Measurements from ENCODE around the gene NEB. TPM values are rescaled to one million over a fixed set of nuclear protein-coding genes. Genes with fewer than 3 reads are reported as not detected.
"Not testable (repeated sequence)": the region's sequence is repeated elsewhere in the genome, so short reads cannot be mapped to it uniquely, and the experiment has no call there.

NEB gene
- total RNA-seq, 1 donor = 0.27 TPM

DNA sequence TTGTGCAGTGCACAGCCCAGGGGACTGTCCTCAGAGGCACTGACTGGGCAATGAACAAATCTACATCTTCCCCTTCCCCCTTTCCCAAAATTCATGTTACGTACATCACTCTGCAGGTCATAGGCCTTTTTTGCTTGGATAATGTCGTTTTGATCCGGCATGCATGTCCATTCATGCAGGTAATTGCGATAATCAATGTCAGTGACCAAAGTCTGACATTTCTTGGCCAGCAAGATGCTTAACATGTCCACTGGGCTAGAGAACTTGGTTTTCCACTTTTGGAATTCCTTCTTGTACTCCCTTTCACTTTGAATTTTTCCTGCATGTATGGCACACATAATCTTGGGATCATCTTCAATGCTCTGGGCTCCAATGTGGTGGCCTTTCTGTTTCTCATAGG is 124.6 kb downstream of the NEB start:
- H3K4me3 ChIP-seq (ENCODE audit: low read depth, low read length) = no peak overlapping the region
- TF ChIP-seq, protein P1, sequence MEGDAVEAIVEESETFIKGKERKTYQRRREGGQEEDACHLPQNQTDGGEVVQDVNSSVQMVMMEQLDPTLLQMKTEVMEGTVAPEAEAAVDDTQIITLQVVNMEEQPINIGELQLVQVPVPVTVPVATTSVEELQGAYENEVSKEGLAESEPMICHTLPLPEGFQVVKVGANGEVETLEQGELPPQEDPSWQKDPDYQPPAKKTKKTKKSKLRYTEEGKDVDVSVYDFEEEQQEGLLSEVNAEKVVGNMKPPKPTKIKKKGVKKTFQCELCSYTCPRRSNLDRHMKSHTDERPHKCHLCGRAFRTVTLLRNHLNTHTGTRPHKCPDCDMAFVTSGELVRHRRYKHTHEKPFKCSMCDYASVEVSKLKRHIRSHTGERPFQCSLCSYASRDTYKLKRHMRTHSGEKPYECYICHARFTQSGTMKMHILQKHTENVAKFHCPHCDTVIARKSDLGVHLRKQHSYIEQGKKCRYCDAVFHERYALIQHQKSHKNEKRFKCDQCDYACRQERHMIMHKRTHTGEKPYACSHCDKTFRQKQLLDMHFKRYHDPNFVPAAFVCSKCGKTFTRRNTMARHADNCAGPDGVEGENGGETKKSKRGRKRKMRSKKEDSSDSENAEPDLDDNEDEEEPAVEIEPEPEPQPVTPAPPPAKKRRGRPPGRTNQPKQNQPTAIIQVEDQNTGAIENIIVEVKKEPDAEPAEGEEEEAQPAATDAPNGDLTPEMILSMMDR (IDR thresholded peaks at IDR 0.05; ENCODE audit: insufficient read depth, low read length) = no peak
- no peak for DNase-seq (ENCODE audit: low read depth)

DNA sequence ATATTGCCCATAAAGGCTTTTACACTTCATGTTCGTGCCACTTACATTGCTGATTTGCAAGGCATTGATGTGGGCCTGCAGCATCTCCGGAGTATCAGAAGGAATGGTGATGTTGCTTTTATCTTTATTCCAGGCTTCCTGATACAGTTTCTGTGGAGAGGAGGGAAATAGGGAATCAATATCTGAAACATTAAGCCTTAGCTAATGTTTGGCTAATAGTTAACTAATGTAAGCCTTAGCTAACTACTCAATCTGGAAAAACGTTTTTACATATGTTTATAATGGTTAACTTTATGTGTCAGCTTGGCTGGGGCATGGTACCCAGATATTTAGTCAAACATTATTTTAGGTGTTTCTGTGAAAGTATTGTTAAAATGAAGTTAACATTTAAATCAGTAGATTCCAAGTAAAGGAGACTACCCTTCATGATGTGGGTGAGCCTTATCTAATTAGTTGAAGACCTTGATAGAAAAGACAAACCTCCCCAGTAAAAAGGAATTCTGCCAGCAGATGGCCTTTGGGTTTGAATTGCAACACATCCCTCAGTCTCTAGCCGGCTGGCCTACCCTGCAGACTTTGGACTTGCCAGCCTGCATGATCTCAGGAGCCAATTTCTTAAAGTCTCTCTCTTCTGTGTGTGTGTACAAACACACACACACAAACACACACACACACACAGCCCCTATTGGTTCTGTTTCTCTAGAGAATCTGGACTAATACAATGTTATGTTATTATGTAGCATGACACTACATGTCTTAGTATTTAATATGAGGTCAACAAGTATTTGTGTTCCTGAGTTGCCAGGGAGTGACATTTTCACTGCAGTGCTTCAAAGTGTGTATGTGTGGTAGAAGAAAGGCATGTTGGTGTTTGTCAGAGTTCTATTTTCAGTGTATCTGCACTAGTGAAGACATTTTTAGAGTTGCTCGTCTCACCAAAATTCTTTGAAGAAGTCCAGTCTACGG is 126.5 kb downstream of the NEB start:
- DNase-seq (ENCODE audit: low read depth); H3K4me3 ChIP-seq (ENCODE audit: low read depth, low read length): not testable (repeated sequence)

DNA sequence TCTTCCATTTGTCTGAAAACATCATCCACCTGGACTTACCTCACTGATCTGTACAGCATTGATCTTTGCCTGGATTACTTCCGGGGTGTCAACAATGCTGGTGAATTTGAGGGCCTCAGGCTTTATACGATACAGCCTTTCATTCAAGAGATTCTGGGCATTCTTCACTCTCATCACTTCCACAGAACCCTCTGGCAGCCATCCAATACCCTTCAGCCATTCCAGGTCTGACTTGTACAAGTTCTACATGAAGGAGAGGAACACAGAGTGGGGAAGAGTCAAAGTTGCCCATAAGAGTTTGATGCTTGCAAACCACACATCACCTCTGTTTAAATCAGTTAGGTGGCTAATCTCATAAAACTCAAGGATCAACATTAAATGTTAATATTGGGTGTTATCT is 130.7 kb downstream of the NEB start:
- DNase-seq (ENCODE audit: low read depth); H3K4me3 ChIP-seq (ENCODE audit: low read depth, low read length): not testable (repeated sequence)

DNA sequence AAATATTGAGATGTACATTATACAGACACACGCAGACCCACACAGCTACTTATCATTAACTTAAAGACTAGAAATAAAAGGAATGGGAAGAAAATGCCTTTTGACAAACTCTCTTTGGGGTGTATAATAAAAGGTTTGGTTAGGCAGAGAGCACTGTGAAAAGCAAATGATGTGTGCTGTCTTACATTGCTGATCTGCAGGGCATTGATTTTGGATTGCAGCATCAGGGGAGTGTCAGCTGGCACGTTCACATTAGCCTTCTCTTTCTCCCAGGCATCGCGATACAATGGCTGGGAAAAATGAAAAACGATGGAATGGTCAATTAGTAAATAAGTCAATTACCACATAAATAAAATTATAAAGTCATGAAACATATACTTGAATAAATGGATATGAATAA is 131.9 kb downstream of the NEB start:
- H3K4me3 ChIP-seq (ENCODE audit: low read depth, low read length); DNase-seq (ENCODE audit: low read depth): not testable (repeated sequence)

DNA sequence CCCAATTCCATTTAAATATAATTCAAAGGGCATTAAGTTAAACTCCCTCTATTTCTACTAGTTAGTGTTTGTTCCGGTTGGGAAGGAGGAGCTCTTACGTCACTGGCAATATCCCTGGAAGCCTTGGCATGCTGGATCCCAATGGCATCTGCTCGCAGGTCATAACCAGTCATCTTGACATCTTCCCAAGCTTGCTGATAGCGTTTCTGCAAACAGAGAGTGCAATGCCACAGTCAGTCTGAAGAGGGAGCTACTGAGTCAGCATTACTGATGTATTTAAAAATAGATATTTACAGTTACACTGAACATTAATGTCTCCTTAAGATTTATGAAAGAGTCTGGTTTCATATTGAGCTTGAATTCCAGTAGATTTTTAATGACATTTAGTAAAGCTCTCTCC is 132.5 kb downstream of the NEB start:
- H3K4me3 ChIP-seq (ENCODE audit: low read depth, low read length); DNase-seq (ENCODE audit: low read depth): not testable (repeated sequence)

DNA sequence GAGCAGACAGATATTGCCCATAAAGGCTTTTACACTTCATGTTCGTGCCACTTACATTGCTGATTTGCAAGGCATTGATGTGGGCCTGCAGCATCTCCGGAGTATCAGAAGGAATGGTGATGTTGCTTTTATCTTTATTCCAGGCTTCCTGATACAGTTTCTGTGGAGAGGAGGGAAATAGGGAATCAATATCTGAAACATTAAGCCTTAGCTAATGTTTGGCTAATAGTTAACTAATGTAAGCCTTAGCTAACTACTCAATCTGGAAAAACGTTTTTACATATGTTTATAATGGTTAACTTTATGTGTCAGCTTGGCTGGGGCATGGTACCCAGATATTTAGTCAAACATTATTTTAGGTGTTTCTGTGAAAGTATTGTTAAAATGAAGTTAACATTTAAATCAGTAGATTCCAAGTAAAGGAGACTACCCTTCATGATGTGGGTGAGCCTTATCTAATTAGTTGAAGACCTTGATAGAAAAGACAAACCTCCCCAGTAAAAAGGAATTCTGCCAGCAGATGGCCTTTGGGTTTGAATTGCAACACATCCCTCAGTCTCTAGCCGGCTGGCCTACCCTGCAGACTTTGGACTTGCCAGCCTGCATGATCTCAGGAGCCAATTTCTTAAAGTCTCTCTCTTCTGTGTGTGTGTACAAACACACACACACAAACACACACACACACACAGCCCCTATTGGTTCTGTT is 137.2 kb downstream of the NEB start:
- DNase-seq (ENCODE audit: low read depth); H3K4me3 ChIP-seq (ENCODE audit: low read depth, low read length): not testable (repeated sequence)

DNA sequence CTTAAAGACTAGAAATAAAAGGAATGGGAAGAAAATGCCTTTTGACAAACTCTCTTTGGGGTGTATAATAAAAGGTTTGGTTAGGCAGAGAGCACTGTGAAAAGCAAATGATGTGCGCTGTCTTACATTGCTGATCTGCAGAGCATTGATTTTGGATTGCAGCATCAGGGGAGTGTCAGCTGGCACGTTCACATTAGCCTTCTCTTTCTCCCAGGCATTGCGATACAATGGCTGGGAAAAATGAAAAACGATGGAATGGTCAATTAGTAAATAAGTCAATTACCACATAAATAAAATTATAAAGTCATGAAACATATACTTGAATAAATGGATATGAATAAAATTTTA is 142.4 kb downstream of the NEB start:
- not testable (repeated sequence) for H3K4me3 ChIP-seq (ENCODE audit: low read depth, low read length); DNase-seq (ENCODE audit: low read depth)

DNA sequence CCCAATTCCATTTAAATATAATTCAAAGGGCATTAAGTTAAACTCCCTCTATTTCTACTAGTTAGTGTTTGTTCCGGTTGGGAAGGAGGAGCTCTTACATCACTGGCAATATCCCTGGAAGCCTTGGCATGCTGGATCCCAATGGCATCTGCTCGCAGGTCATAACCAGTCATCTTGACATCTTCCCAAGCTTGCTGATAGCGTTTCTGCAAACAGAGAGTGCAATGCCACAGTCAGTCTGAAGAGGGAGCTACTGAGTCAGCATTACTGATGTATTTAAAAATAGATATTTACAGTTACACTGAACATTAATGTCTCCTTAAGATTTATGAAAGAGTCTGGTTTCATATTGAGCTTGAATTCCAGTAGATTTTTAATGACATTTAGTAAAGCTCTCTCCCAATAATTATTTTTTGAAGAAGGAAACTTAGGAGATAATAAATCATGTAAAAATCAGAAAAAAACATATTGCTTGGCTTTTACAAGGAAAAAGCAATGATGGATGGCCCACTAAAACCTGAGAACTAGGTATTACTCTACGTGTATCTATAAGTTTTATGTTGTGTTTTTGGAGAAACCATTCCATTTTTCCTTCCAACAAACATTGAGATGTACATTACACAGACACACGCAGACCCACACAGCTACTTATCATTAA is 142.9 kb downstream of the NEB start:
- not testable (repeated sequence) for DNase-seq (ENCODE audit: low read depth); H3K4me3 ChIP-seq (ENCODE audit: low read depth, low read length)

DNA sequence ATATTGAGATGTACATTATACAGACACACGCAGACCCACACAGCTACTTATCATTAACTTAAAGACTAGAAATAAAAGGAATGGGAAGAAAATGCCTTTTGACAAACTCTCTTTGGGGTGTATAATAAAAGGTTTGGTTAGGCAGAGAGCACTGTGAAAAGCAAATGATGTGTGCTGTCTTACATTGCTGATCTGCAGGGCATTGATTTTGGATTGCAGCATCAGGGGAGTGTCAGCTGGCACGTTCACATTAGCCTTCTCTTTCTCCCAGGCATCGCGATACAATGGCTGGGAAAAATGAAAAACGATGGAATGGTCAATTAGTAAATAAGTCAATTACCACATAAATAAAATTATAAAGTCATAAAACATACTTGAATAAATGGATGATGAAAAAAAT is 153.0 kb downstream of the NEB start:
- H3K4me3 ChIP-seq (ENCODE audit: low read depth, low read length); DNase-seq (ENCODE audit: low read depth): not testable (repeated sequence)

DNA sequence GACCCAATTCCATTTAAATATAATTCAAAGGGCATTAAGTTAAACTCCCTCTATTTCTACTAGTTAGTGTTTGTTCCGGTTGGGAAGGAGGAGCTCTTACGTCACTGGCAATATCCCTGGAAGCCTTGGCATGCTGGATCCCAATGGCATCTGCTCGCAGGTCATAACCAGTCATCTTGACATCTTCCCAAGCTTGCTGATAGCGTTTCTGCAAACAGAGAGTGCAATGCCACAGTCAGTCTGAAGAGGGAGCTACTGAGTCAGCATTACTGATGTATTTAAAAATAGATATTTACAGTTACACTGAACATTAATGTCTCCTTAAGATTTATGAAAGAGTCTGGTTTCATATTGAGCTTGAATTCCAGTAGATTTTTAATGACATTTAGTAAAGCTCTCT is 153.6 kb downstream of the NEB start:
- DNase-seq (ENCODE audit: low read depth) = not testable (repeated sequence)

DNA sequence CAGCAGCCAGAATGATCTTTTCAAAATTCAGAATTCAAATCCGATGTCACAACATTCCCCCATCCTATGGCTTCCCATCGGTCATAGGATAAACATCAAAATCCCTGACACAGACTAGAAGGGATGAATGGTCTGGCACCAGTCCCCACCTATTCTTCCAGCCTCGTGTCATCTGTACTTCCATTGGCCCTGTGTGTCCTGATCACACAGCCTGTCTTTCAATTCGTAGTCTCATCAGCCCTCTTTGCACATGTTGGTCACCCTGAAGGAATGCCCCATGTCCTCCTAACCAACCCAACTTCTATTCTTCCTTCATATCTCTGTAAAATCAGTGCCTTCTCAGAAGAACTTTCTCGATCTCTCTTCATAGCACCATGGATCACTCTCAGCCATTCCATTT is 157.2 kb downstream of the NEB start:
- no peak for DNase-seq (ENCODE audit: low read depth)
- no peak overlapping the region for H3K4me3 ChIP-seq (ENCODE audit: low read depth, low read length)
- TF ChIP-seq, protein P1 (IDR thresholded peaks at IDR 0.05; ENCODE audit: insufficient read depth, low read length) = no peak

More for the DNA sequence above, 153.6 kb downstream of the NEB start:
- H3K4me3 ChIP-seq (ENCODE audit: low read depth, low read length) = not testable (repeated sequence)
